ENCODE measurements around the gene ERICH4. TPM values are rescaled to one million over a fixed set of nuclear protein-coding genes. Genes with fewer than 3 reads are reported as not detected.

The ERICH4 gene, protein sequence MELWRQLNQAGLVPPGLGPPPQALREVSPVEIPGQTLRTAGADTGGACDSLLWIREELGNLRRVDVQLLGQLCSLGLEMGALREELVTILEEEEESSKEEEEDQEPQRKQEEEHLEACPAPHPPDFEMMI
- not detected in 2 replicates for total RNA-seq (2011; cell fraction: chromatin; rRNA removed; ENCODE audit: low replicate concordance)
- total RNA-seq (2011; cell fraction: nucleolus; rRNA removed): not detected in 2 replicates
- not detected in 2 replicates for total RNA-seq (2011; cell fraction: nucleoplasm; rRNA removed)
- total RNA-seq (2014; rRNA removed): not detected in 2 replicates
- not detected in 2 replicates for total RNA-seq (2014; rRNA removed; fragmentation: Illumina TruSeq; extraction: Trizol)
- total RNA-seq (2015; rRNA removed; fragmentation: Illumina TruSeq; extraction: Trizol): not detected in 2 replicates
- not detected in 2 replicates for total RNA-seq (2021)
- 0.08 TPM in 1 of 2 replicates, not detected in the other for polyA plus RNA-seq (2011; rRNA removed)
- polyA plus RNA-seq (2011; cell fraction: cytosol; rRNA removed): 0.07 TPM in 1 of 2 replicates, not detected in the other
- not detected in 2 replicates for polyA plus RNA-seq (2011; cell fraction: nucleus; rRNA removed)
- polyA plus RNA-seq (2012): 0.16 TPM in 1 of 2 replicates, not detected in the other
- not detected in 2 replicates for polyA plus RNA-seq (2014; fragmentation: Illumina TruSeq; extraction: Trizol)
- not detected for polyA plus RNA-seq (2014; fragmentation: Nextera tagmentation; extraction: Ambion mirVana)
- not detected in 2 replicates for polyA plus RNA-seq (2014; rRNA removed)
- not detected in 2 replicates for polyA minus RNA-seq (2011; rRNA and poly(A)+ RNA removed)
- polyA minus RNA-seq (2011; cell fraction: cytosol; rRNA and poly(A)+ RNA removed): not detected in 2 replicates
- polyA minus RNA-seq (2011; cell fraction: nucleus; rRNA and poly(A)+ RNA removed): not detected in 2 replicates
- percentile 32 among the genes with signal in this experiment for Bru-seq, nascent RNA
- percentile 37 among the genes with signal in this experiment for BruChase-seq, experiment 1, labeled RNA remaining after a 2-hour chase
- percentile 29 among the genes with signal in this experiment for BruChase-seq, experiment 2, labeled RNA remaining after a 6-hour chase
- long read RNA-seq, experiment 1: 0 reads
- long read RNA-seq, experiment 2: 0 reads
- long read RNA-seq, experiment 3: 0 reads

DNA sequence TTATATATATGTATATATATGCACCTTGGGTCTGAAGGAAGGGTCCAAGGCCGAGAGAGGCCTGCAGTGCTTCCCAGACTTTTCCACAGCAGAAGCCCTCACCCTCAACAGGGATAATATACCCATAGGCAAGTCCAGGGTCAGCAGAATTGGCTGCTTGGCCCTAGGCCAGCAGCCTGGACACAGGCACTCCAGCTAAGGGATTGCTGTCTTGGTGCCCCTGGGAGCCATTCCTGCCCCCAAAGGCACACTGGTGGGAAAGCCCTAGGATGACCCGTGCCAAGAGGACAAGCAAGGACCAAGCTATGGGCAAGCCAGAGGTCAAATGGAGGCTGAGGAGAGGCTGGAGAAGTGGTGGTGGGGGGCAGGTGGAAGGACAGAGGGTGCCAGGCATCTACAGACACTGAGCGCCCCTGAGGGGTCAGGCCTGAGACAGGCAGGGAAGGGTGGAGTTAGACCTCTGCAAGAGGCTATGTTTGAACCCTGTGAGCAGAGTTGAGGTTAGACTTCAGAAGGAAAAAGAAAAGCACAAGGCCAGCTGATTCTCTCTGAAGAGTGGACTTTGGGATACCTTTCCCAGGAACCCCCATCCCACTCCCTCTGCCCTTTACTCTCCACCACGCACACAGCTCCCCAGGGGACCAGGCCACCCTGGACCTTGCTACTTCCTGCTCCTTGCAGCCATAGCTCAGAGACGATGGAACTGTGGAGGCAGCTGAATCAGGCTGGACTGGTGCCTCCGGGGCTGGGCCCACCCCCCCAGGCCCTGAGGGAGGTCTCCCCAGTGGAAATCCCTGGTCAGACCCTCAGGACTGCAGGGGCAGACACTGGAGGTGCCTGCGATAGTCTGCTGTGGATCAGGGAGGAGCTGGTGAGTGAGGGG, at the start of gene ERICH4:
Gene ERICH4 (plus strand): TSS at position 684 of the 883 bp plus-strand sequence. CDS start 14 bp downstream, at position 698.
- TF ChIP-seq NFIC (IDR thresholded peaks at IDR 0.05) (peak; percentile 50), ETV5 (CRISPR knock-in tag; IDR thresholded peaks at IDR 0.05; ENCODE audit: low read depth) (no peak)
- Histone ChIP-seq H4K20me1 (replicated peaks; ENCODE audit: control insufficient read depth, insufficient read depth, low read length) (no peaks in the 10 kb centered on the region), H3K79me2 (ENCODE audit: control insufficient read depth, insufficient read depth, low read length) (peaks cover 10% of the 10 kb centered on the region), H2AFZ (ENCODE audit: low read depth, low read length) (peak within 1 kb of the TSS; percentile 71), H3K27ac (ENCODE audit: extremely low read depth, low read depth, low read length) (no peak within 1 kb of the TSS), H3K4me1 (replicated peaks in 1 of 2; ENCODE audit: control insufficient read depth in 2 of 2, insufficient read depth in 2 of 2, low read length in 2 of 2) (peaks cover 6 to 23% of the 10 kb centered on the region in 2 experiments; a peak in 4 of 5 replicates), H3K9ac (ENCODE audit: insufficient read depth in 1 of 2, low read depth in 2 of 2, low read length in 2 of 2) (0 out of 4 replicates have a peak within 1 kb of the TSS, but pooled peaks of 1 of the 2 experiments have one; percentile 41), H3K9me1 (ENCODE audit: control insufficient read depth, insufficient read depth, low read length) (no peaks in the 10 kb centered on the region), H3K4me3 (no peak within 1 kb of the TSS), H3K9me3 (replicated peaks; ENCODE audit: control insufficient read depth, insufficient read depth, low read depth, low read length) (peaks cover 4% of the 10 kb centered on the region), H3K4me2 (ENCODE audit: insufficient read depth, low read length) (no peak within 1 kb of the TSS), H3K36me3 (ENCODE audit: control insufficient read depth, insufficient read depth, low read length) (peaks cover 5% of the 10 kb centered on the region; the same call in 1 of the 3 replicates), H3K27me3 (ENCODE audit: control insufficient read depth in 2 of 2, insufficient read depth in 2 of 2, low read length in 2 of 2) (peaks cover 4 to 15% of the 10 kb centered on the region in 2 experiments; a peak in 4 of 5 replicates)
- 31% methylated on average over 6 of the region's 7 CpGs for WGBS (ENCODE audit: insufficient coverage, low coverage, missing lambda C conversion rate)
- no TSS peak for BruUV-seq (replicated peaks)
- FAIRE-seq: no peak
- intact Hi-C loops (cut with micrococcal nuclease): loop anchor here (10.0 kb wide), 1 partner anchor 238 kb away; no protein-coding TSS in a partner anchor
- ChIA-PET CTCF (ENCODE audit: low intra/inter-chr PET ratio) (interaction anchor here (1.0 kb wide), 1 partner anchor 134 kb away, joined by 3 read pairs; no protein-coding TSS in a partner anchor), POLR2A (interaction anchor here (0.6 to 1.4 kb wide), 2 partner anchors 12 to 303 kb away, joined by 3 to 4 read pairs; no protein-coding TSS in a partner anchor)
- ATAC-seq: no peak
- in situ Hi-C loops (cut with MboI): no loop called here
- DNase-seq (ENCODE audit: extremely low read depth in 1 of 4, low spot score in 3 of 4): peak in 2 of 4 experiments; percentile 3
